GM12874 (cell line): ENCODE data around the gene PWWP2A.

ENCODE experiments used
- CTCF ChIP-seq: IDR thresholded peaks from 2 replicates; pipeline ENCODE4 v1.5.1; 2011; ENCODE audit warnings: low read depth, mild to moderate bottlenecking, control low read depth, low read length, moderate library complexity; ENCODE audit not compliant: insufficient read depth

The PWWP2A gene

GRCh38 chr5:160119905-160120266, 636 bp upstream of the PWWP2A start:
- no peak for TF ChIP-seq CTCF

GRCh38 chr5:160118349-160119141, 705 bp downstream of the PWWP2A start:
- TF ChIP-seq CTCF = no peak

- TF ChIP-seq CTCF = no peak
These were observed 2.3 kb downstream of the PWWP2A start for GRCh38 chr5:160116991-160117390.

- TF ChIP-seq CTCF = no peak
These were observed 11.1 kb downstream of the PWWP2A start for GRCh38 chr5:160108124-160108523.

GRCh38 chr5:160105686-160106360, 13.4 kb downstream of the PWWP2A start:
- TF ChIP-seq CTCF = no peak

GRCh38 chr5:160097991-160098390, 21.3 kb downstream of the PWWP2A start:
- TF ChIP-seq CTCF = no peak

GRCh38 chr5:160096178-160096577, 23.1 kb downstream of the PWWP2A start:
- TF ChIP-seq CTCF = no peak
